ENCODE results near the gene PRPF40B.

DNA sequence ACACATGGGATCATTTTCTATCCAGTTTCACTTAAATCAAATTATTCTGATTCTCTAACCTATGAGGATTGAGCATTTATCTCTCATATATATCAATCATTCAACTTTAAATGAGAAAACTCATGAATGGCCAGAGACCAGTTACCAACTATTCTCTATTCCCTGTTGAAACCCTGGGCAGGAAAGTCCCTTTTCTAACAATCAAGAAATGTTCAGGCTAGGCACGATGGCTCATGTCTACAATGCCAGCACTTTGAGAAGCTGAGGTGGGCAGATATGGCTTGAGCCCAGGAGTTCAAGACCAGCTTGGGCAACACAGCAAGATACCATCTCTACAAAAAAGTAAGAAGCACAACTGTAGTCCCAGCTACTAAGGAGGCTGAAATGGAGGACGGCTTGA lies 65.9 kb downstream of the PRPF40B start:
- TF ChIP-seq, protein P1, sequence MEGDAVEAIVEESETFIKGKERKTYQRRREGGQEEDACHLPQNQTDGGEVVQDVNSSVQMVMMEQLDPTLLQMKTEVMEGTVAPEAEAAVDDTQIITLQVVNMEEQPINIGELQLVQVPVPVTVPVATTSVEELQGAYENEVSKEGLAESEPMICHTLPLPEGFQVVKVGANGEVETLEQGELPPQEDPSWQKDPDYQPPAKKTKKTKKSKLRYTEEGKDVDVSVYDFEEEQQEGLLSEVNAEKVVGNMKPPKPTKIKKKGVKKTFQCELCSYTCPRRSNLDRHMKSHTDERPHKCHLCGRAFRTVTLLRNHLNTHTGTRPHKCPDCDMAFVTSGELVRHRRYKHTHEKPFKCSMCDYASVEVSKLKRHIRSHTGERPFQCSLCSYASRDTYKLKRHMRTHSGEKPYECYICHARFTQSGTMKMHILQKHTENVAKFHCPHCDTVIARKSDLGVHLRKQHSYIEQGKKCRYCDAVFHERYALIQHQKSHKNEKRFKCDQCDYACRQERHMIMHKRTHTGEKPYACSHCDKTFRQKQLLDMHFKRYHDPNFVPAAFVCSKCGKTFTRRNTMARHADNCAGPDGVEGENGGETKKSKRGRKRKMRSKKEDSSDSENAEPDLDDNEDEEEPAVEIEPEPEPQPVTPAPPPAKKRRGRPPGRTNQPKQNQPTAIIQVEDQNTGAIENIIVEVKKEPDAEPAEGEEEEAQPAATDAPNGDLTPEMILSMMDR (IDR thresholded peaks at IDR 0.05): no peak
- no peak for TF ChIP-seq POLR2A (IDR thresholded peaks at IDR 0.05)
